Endothelial cell of umbilical vein (primary cell): ENCODE data around the gene HSPA9. TPM values are rescaled to one million over a fixed set of nuclear protein-coding genes. Genes with fewer than 3 reads are reported as not detected.

ENCODE experiments used
- BruUV-seq: library from RNA; stranded (reverse); fragments of 400-500 nt; replicated peaks from 2 replicates; lab custom pipeline; 2021; lab: Mats Ljungman, UMichigan
- CTCF ChIA-PET: fragments of 300-600, 350-600 bp; sonication (Branson Sonifier 250); formaldehyde crosslinking; loops from one replicate; lab custom pipeline; 2021; ENCODE audit warnings: antibody characterized with exemption, inconsistent platforms; lab: Charles Lee
- POLR2A ChIA-PET: fragments of 300-600, 350-600 bp; sonication (Branson Sonifier 250); formaldehyde crosslinking; loops from one replicate; lab custom pipeline; 2021; ENCODE audit warnings: antibody characterized with exemption, inconsistent platforms; lab: Charles Lee
- DNase-seq: peaks from one replicate; pipeline ENCODE4 v3.0.0-alpha.2; 2011; ENCODE audit warnings: low read depth, low spot score
- FAIRE-seq: peaks from 2 replicates; lab custom pipeline; 2011; peaks lifted over from hg19 to GRCh38; lab: Jason Lieb, UNC
- H2AFZ ChIP-seq: 2 replicates; pipeline ENCODE4 v1.6.0; 2012; ENCODE audit warnings: low read depth, low read length, control low read depth, inconsistent platforms
- H3K27ac ChIP-seq: 2 replicates; pipeline ENCODE4 v1.5.1; 2011; ENCODE audit warnings: low read depth, mild to moderate bottlenecking, control low read depth, low read length, moderate library complexity; ENCODE audit not compliant: insufficient read depth
- H3K27me3 ChIP-seq, 2 experiments: 2 replicates each; pipeline versions ENCODE4 v1.6.0 to v1.6.1; 2011; ENCODE audit warnings: low read length in 2 of 2, mixed read lengths in 1 of 2; ENCODE audit not compliant: control insufficient read depth in 2 of 2, insufficient read depth in 2 of 2
- H3K36me3 ChIP-seq, 2 experiments: 2 replicates in 1 of 2; 3 replicates in 1 of 2; pipeline ENCODE4 v1.5.1; 2011; ENCODE audit warnings: low read length in 2 of 2, mild to moderate bottlenecking in 1 of 2, moderate library complexity in 1 of 2; ENCODE audit not compliant: control insufficient read depth in 2 of 2, insufficient read depth in 2 of 2; ENCODE audit errors: extremely low read depth in 1 of 2
- H3K4me1 ChIP-seq: 3 replicates; pipeline ENCODE4 v1.5.1; 2011; ENCODE audit warnings: mild to moderate bottlenecking, low read length; ENCODE audit not compliant: control insufficient read depth, insufficient read depth; ENCODE audit errors: extremely low read depth
- H3K4me2 ChIP-seq: 2 replicates; pipeline ENCODE4 v1.6.1; 2011; ENCODE audit warnings: low read length, control low read depth, mixed read lengths; ENCODE audit not compliant: insufficient read depth
- H3K4me3 ChIP-seq, 3 experiments: fragments of 200-600 bp in 1 of 3; sonication (generic), shearing (Covaris generic) in 1 of 3; replicated peaks in 1 of 3; 2 replicates each; pipeline ENCODE4 v1.5.1; 2011 to 2016; ENCODE audit warnings: control low read depth in 3 of 3, low read length in 3 of 3, mild to moderate bottlenecking in 2 of 3, inconsistent platforms in 1 of 3, low read depth in 1 of 3, moderate library complexity in 1 of 3; ENCODE audit not compliant: insufficient read depth in 1 of 3
- H3K79me2 ChIP-seq: 2 replicates; pipeline ENCODE4 v1.6.0; 2012; ENCODE audit warnings: low read length, inconsistent platforms; ENCODE audit not compliant: control insufficient read depth, insufficient read depth
- H3K9ac ChIP-seq: replicated peaks from 2 replicates; pipeline ENCODE3; 2011; ENCODE audit warnings: low read length, control low read depth; ENCODE audit not compliant: insufficient read depth; ENCODE audit errors: extremely low read depth
- H3K9me1 ChIP-seq: replicated peaks from 3 replicates; pipeline ENCODE4 v1.6.0; 2011; ENCODE audit warnings: mild to moderate bottlenecking, low read length; ENCODE audit not compliant: control insufficient read depth, insufficient read depth; ENCODE audit errors: extremely low read depth
- H3K9me3 ChIP-seq: replicated peaks from 2 replicates; pipeline ENCODE4 v1.5.1; 2012; ENCODE audit warnings: low read length, inconsistent platforms; ENCODE audit not compliant: control insufficient read depth, insufficient read depth
- H4K20me1 ChIP-seq: replicated peaks from 2 replicates; pipeline ENCODE3; 2011; ENCODE audit warnings: mild to moderate bottlenecking, low read length; ENCODE audit not compliant: control insufficient read depth, insufficient read depth; ENCODE audit errors: extremely low read depth
- EZH2 ChIP-seq: IDR thresholded peaks from 2 replicates; pipeline ENCODE4 v1.6.1; 2012; ENCODE audit warnings: borderline replicate concordance, low read depth, mild to moderate bottlenecking, moderate library complexity, low read length, inconsistent platforms; ENCODE audit not compliant: severe bottlenecking
- FOS ChIP-seq: IDR thresholded peaks from 2 replicates; pipeline ENCODE4 v1.6.1; 2011; ENCODE audit warnings: mild to moderate bottlenecking, low read length, moderate library complexity, borderline replicate concordance; ENCODE audit not compliant: insufficient read depth
- GATA2 ChIP-seq: IDR thresholded peaks from 2 replicates; pipeline ENCODE4 v1.7.0; 2011; ENCODE audit warnings: low read depth, mild to moderate bottlenecking, moderate library complexity, mixed read lengths, low read length; ENCODE audit not compliant: insufficient read length, insufficient read depth
- JUN ChIP-seq: IDR thresholded peaks from 2 replicates; pipeline ENCODE4 v1.6.1; 2011; ENCODE audit warnings: borderline replicate concordance, low read depth; ENCODE audit not compliant: insufficient read length, insufficient read depth
- MAX ChIP-seq: IDR thresholded peaks from 2 replicates; pipeline ENCODE4 v1.6.1; 2011; ENCODE audit not compliant: insufficient read depth, insufficient read length
- MYC ChIP-seq: IDR thresholded peaks from one replicate; pipeline ENCODE4 v1.6.1; 2011; ENCODE audit warnings: mild to moderate bottlenecking, low read depth, low read length
- POLR2A ChIP-seq: IDR thresholded peaks from 2 replicates; pipeline ENCODE4 v1.6.1; 2012; ENCODE audit warnings: low read depth, mild to moderate bottlenecking, control low read depth, low read length
- POLR2AphosphoS5 ChIP-seq: IDR thresholded peaks from 2 replicates; pipeline ENCODE4 v1.6.1; 2012; ENCODE audit warnings: low read depth, mild to moderate bottlenecking, control low read depth, low read length, moderate library complexity; ENCODE audit not compliant: insufficient read depth
- dilution Hi-C: fragments of 300-500 bp; cut with MboI; formaldehyde crosslinking; loops from one replicate; pipeline ENCODE4 v1.15.0; 2019; ENCODE audit warnings: low sequenced_read_pairs; ENCODE audit not compliant: extremely low pct_ligation_motif_present
- intact Hi-C: fragments of 100-400 bp; cut with micrococcal nuclease; formaldehyde crosslinking; loops from one replicate; pipeline ENCODE4 v1.10.0; 2022
- polyA plus RNA-seq, 4 experiments: library from polyadenylated mRNA; depleted of rRNA in 3 of 4; stranded (reverse) in 3 of 4; unstranded in 1 of 4; fragments of >200 nt; gene quantifications; 2 replicates each; pipeline versions ENCODE4 v1.2.1 to v1.2.3, GENCODE V29; 2011 to 2012; ENCODE audit warnings: missing spikeins in 1 of 4
- total RNA-seq: library from RNA; stranded (reverse); gene quantifications from 2 replicates; pipeline ENCODE4 v1.2.3, GENCODE V29; 2021
- TF ChIP-seq, protein P1 (sequence below), 2 donors: IDR thresholded peaks; 1 replicate in 1 of 2; 2 replicates in 1 of 2; pipeline ENCODE4 v1.5.1; 2011; ENCODE audit warnings: low read length in 2 of 2, mild to moderate bottlenecking in 2 of 2, moderate library complexity in 2 of 2, control low read depth in 1 of 2, inconsistent platforms in 1 of 2, low read depth in 1 of 2; ENCODE audit not compliant: insufficient read depth in 1 of 2; ENCODE audit errors: extremely low read depth in 1 of 2

HSPA9 gene
- total and polyA plus RNA-seq, 2 donors (not counting 3 experiments of a cell fraction or from before 2014, with no cell fraction given) = 99.6 to 192 TPM

GRCh38 chr5:138517437-138517836, 57.8 kb downstream of the HSPA9 start:
- no TSS peak for BruUV-seq
- H3K4me2 ChIP-seq = no peak overlapping the region
- peaks cover 3% of the 10 kb centered on the region for H3K4me1 ChIP-seq
- no peak overlapping the region for H3K27ac ChIP-seq
- H3K79me2 ChIP-seq = peaks cover 51% of the 10 kb centered on the region
- FAIRE-seq = no peak
- H3K9me3 ChIP-seq = no peaks in the 10 kb centered on the region
- peaks cover 3% of the 10 kb centered on the region for H4K20me1 ChIP-seq
- H3K9ac ChIP-seq = no peak overlapping the region
- no peak overlapping the region for H2AFZ ChIP-seq
- POLR2A ChIA-PET = no interaction called here
- no peak overlapping the region for H3K4me3 ChIP-seq
- no peak for DNase-seq
- TF ChIP-seq POLR2A (no peak), MAX (no peak), FOS (no peak), POLR2AphosphoS5 (no peak), GATA2 (no peak), JUN (no peak), EZH2 (no peak), MYC (no peak)
- TF ChIP-seq, protein P1, sequence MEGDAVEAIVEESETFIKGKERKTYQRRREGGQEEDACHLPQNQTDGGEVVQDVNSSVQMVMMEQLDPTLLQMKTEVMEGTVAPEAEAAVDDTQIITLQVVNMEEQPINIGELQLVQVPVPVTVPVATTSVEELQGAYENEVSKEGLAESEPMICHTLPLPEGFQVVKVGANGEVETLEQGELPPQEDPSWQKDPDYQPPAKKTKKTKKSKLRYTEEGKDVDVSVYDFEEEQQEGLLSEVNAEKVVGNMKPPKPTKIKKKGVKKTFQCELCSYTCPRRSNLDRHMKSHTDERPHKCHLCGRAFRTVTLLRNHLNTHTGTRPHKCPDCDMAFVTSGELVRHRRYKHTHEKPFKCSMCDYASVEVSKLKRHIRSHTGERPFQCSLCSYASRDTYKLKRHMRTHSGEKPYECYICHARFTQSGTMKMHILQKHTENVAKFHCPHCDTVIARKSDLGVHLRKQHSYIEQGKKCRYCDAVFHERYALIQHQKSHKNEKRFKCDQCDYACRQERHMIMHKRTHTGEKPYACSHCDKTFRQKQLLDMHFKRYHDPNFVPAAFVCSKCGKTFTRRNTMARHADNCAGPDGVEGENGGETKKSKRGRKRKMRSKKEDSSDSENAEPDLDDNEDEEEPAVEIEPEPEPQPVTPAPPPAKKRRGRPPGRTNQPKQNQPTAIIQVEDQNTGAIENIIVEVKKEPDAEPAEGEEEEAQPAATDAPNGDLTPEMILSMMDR (IDR thresholded peaks at IDR 0.05; ENCODE audit: extremely low read depth in 1 of 2, insufficient read depth in 1 of 2, low read depth in 1 of 2, low read length in 2 of 2) = no peak
- intact Hi-C loops = no loop called here
- H3K36me3 ChIP-seq = peaks cover 6 to 22% of the 10 kb centered on the region in 2 experiments
- no peaks in the 10 kb centered on the region for H3K9me1 ChIP-seq
- CTCF ChIA-PET = no interaction called here
- no peaks in the 10 kb centered on the region for H3K27me3 ChIP-seq
- dilution Hi-C loops = no loop called here
